ENCODE measurements around the gene PRPSAP1.
"Not testable (repeated sequence)": the region's sequence is repeated elsewhere in the genome, so short reads cannot be mapped to it uniquely, and the experiment has no call there.

The PRPSAP1 gene

GRCh38 chr17:76359776-76360175, 6.1 kb upstream of the PRPSAP1 start:
- not testable (repeated sequence) for DNase-seq

DNA sequence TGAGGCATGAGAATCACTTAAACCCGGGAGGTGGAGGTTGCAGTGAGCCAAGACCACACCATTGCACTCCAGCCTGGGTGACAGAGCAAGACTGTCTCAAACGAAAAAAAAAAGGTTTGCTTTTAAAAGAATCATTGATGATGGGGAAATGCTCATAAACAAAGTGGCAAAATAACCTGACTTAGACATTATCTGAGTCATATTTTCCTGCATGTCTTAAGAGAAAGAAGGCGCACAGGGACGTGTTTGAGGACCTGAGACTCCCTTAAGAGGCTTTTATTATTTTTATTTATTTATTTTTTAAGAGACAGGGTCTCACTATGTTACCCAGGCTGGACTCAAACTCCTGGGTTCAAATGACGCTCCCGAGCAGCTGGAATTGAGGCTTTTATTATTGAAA, 5.7 kb upstream of the PRPSAP1 start:
- no peak for DNase-seq

DNA sequence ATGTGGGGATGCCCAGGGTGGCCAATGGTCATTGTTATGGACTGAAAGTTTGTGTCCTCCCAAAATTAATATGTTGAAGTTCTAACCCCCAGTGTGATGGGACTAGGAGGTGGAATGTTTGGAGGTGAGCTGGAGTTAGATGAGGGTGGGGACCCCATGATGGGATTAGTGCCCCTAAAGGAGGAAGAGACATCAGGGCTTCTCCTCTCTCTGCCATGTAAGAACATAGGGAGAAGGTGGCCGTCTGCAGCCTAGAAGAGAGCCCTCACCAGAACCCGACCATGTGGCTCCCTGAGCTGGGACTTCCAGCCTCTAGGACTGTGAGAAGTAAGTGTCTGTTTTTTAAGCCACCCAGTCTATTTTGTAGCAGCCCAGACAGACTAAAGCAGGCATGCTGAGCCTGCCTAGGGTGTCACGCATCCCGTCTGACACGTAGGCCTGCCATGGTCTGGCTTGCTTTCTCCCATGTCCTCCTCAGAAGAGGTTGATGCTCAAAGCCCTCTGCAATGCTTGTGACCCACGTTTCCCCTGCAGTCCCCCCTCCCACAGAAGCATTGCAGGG, 4.0 kb upstream of the PRPSAP1 start:
- DNase-seq: no peak

GRCh38 chr17:76356803-76357456, 3.2 kb upstream of the PRPSAP1 start:
- DNase-seq: no peak

GRCh38 chr17:76354747-76355310, 1.1 kb upstream of the PRPSAP1 start:
- DNase-seq: no peak

GRCh38 chr17:76354317-76354729, 607 bp upstream of the PRPSAP1 start:
- no peak for DNase-seq

DNA sequence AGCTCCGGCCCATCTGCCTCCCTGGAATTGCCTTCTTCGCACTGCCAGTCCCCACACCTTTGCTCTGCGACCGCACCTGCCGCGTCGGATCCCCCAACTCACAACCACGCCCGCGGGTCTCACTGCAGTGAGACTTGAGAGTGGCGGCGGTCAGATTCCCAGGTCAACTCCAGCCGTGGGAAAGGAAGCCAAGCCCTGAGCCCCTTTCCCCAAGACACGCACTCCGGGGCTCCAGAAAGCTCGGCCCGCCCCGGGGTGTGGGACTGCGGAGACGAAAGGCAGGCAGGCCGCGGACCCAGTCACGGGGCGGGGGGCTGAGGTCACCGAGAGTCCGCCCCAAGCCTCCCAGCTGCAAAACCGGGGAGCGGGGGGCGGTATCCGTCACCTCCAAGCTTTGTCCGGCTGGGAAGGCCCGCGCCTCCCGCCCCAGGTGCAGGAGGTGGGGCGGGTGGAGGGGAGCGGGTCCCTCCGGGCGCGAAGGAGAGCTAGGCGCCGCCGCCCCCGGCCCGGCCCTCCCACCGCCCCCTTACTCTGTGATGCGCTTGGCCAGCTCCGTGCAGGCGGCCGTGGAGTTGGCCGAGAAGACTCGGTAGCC, 615 bp downstream of the PRPSAP1 start:
- DNase-seq: no peak

- no peak for DNase-seq
Measured at GRCh38 chr17:76351526-76352071, 2.1 kb downstream of the PRPSAP1 start.

DNA sequence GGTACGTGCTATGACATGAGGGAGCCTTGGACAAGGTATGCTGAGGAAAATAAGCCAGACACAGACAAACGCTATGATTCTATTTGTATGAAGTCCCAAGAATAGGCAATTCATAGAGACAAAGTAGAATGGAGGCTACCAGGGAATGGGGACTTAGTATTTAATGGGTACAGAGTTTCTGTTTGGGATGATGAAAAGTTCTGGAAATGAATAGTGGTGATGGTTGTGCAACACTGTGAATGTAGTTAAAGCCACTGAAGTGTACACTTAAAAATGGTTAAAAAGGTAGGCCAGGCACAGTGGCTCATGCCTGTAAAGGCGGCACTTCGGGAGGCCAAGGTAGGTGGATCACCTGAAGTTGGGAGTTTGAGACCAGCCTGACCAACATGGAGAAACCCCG, 3.3 kb downstream of the PRPSAP1 start:
- DNase-seq: no peak

GRCh38 chr17:76346936-76347335, 6.8 kb downstream of the PRPSAP1 start:
- not testable (repeated sequence) for DNase-seq

DNA sequence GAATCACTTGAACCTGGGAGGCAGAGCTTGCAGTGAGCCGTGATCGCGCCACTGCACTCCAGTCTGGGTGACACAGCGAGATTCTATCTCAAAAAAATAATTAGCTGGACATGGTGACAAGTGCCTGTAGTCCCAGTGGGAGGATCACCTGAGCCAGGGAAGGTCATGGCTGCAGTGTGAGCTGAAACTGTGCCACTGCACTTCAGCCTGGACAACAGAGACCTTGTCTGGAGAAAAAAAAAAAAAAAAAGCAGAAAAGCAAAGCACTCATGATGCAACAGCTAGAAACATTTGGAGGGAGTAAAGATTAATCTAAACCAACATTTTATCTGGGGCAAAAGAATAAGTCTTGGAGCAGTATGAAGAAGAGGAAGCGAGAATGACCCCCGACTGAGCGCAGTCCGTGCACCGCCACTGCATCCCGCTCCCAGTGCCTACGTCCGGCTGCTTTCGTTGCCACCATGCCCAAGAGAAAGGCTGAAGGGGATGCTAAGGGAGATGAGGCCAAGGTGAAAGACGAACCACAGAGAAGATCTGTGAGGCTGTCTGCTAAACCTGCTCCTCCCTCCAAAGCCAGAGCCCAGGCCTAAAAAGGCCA, 8.2 kb downstream of the PRPSAP1 start:
- DNase-seq: no peak

DNA sequence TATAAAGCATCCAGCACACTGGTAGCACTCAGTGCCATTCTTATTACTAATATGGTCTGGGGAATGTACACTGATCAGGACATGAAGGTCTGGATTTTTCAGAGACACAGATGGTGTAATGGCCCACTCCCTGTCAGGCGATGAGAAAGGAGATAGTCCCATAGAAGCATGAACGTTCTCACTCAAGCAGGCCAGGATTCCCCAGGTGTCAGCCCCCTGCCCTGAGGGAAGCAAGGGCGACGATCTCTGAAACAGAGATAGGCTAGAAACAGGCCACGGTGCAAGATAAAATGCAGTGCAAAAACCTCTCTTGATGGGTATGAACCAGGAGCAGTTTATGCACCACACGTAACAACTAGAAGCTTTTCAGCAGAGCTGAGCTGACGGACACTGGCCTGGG, 10.6 kb downstream of the PRPSAP1 start:
- DNase-seq: no peak

DNA sequence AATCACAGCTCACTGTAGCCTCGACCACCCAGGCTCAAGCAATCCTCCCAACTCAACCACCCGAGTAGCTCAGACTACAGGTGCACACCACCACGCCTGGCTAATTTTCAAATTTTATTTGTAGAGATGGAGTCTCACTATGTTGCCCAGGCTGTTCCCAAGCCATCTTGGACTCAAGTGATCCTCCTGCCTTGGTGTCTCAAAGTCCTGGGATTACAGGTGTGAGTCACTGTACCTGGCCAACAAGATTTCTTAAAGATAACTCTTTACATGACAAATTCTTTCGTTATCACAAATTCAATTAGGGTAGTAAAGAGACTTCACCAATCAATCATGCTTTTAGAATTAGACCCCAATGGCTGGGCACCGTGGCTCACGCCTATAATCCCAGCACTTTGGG, 12.4 kb downstream of the PRPSAP1 start:
- DNase-seq: no peak

GRCh38 chr17:76337413-76337777, 16.3 kb downstream of the PRPSAP1 start:
- no peak for DNase-seq

DNA sequence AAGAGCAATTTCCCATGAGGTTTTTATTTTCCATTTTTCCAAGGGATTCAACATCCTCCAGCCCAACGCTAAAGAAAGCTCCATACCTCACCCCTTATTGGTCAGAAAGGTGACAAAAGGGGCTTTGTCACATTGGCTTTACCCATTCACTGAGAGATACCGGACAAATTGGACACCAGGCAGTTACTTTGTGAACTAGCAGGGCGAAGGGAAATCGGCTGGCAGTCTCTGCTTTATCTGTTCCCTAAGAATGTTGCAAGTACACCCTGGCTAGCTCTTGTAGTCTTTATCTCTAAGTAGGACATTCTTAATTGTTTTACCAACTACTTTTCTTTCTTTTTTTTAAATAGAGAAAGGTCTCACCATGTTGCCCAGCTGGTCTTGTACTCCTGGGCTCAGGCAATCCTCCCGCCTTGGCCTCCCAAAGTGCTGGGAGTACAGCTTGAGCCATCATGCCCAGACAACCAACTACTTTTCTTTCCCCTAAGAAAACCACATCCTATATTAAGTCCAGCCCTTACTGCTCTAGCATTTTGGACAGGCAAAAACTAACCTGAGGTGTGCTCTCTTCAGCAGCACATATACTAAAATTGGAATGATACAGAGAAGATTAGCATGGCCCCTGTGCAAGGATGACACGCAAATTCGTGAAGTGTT, 16.8 kb downstream of the PRPSAP1 start:
- no peak for DNase-seq

DNA sequence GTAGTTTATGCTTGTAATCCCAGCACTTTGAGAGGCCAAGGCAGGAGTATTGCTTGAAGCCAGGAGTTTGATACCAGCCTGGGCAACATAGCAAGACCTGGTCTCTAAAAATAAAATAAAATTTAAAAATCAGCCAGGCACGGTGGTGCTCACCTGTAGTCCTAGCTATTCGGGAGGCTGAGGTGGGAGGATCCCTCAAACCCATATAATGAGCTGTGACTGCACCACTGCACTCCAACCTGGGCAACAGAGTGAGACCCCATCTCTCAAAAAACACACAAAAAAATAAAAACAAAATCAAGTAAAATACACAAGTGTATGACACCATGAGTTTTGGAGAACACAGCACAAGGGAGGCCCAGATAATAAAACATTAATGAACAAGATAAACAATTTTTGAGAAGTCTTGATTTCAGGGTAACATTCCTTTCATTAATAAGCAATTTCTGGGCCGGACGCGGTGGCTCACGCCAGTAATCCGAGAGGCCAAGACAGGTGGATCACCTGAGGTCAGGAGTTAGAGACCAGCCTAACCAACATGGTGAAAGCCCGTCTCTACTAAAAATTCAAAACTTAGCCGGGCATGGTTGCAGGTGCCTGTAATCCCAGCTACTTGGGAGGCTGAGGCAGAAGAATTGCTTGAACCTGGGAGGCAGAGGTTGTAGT, 17.9 kb downstream of the PRPSAP1 start:
- no peak for DNase-seq

DNA sequence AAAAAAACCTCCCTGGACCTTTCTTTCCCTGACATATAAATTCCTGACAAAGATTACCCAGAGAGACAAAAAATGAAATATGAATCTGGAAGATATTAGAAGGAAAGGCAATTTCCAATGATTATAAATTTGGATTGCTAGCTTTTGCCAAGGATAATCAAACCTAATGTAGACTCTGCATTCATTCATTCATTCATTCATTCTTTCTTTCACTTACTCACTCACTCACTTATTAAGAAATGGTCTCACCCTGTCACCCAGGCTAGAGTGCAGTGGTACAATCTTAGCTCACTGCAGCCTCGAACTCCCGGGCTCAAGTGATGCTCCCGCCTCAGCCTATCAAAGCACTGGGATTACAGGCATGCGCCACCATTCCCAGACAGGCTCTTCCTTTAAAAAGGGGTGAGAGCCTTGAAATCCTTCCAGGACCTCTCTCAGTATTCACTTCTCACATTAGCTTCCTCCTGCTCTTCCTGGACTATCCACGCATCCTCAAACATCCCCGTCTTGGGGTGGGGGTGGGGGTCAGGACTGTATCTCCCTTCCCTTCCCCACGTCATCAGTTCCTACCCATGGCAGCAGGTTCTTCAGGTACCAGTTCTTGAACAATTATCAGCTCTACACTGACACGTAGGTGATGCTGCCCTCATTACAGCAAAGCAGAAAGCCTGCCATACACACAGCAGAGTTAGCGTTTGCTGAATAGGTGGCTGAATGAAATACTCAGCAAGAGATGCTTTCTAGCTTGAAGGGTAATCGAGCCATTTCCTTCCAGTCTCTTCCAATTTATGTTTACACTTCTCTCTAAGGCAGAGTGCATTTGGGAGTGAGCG, 19.8 kb downstream of the PRPSAP1 start:
- DNase-seq: no peak

GRCh38 chr17:76331083-76331482, 22.6 kb downstream of the PRPSAP1 start:
- no peak for DNase-seq

DNA sequence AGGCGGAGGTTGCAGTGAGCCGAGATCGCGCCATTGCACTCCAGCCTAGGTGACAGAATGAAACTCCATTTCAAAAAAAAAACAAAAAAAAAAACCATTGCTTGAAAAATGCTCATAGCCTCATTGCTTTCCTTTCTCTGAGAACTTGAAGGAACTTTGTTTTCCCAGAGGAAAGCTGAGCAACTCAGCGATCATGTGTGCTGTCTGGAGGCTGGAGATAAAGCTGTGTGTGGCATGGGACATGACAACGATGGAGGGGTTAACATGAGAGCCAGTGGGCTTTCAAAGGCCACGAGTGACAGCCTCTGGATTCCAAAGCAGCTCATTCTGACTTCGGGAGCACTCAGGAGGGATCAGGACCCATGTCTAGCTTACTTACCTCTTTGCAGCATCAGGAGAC, 24.1 kb downstream of the PRPSAP1 start:
- DNase-seq: no peak

GRCh38 chr17:76327696-76328095, 26.0 kb downstream of the PRPSAP1 start:
- DNase-seq: no peak

DNA sequence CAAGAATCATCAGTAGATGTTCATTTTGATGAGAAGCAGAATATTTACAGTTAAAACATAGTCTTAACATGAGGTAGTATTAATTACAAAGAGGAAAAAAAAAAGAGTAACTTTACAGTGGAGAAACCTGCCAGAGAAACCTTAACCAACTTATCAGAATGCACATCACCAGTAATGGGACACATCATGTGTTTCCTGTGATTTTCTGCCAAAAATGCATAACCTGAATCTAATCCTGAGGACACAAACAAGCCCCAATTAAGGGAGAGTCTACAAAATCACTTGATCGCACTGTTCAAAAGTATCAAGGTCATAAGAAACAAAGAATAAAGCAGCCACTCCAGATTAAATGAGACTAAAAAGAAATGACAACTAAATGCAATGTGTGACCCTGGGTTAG, 27.4 kb downstream of the PRPSAP1 start:
- no peak for DNase-seq

DNA sequence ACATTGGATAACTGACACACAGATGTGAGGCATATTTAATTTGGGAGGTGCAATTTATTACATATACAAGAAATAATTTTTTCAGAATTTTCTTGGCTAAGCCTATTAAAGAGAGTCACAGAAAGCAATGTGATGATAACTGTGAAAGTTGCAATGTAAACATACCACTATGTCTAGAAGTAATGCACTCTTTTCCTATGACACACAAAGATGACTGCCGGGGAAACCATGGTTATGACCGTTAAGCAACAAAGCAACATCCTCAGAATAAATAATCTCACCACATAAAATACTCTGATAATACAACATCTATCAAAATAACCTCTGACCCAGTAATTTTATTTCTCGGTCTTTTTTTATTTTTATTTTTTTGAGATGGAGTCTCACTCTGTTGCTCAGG, 35.1 kb downstream of the PRPSAP1 start:
- no peak for DNase-seq
